HG02885 (cell line): Measurements from ENCODE around the gene ENPEP.

Experiments
- ATAC-seq: cut with Tn5 transposase; IDR thresholded peaks from one replicate; pipeline ENCODE4 v1.9.1; 2021; ENCODE audit warnings: mild to moderate bottlenecking; ENCODE audit not compliant: unreplicated experiment, poor library complexity

Gene ENPEP

GRCh38 chr4:110596431-110596830 is 120.5 kb downstream of the ENPEP start:
- no peak for ATAC-seq

DNA sequence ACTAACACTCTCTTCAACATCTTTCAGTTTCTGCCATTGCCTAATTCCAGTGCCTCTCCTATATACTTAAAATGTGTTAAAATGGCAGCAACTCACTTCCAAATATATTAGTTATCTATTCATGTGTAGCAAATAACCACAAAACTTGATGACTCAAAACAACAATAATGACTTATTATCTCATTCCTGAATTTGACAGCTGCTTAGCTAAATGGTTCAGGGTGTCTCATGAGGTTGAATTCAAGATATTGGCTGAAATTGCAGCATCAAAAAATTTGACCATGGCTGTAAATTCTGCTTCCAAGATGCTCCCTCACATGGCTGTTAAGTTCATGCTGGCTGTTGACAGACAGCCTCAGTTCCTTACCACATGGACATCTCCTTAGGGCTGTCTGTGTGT is 121.6 kb downstream of the ENPEP start:
- no peak for ATAC-seq

GRCh38 chr4:110602061-110602460 is 126.1 kb downstream of the ENPEP start:
- ATAC-seq, result no peak

GRCh38 chr4:110605077-110605476 is 129.1 kb downstream of the ENPEP start:
- no peak for ATAC-seq

DNA sequence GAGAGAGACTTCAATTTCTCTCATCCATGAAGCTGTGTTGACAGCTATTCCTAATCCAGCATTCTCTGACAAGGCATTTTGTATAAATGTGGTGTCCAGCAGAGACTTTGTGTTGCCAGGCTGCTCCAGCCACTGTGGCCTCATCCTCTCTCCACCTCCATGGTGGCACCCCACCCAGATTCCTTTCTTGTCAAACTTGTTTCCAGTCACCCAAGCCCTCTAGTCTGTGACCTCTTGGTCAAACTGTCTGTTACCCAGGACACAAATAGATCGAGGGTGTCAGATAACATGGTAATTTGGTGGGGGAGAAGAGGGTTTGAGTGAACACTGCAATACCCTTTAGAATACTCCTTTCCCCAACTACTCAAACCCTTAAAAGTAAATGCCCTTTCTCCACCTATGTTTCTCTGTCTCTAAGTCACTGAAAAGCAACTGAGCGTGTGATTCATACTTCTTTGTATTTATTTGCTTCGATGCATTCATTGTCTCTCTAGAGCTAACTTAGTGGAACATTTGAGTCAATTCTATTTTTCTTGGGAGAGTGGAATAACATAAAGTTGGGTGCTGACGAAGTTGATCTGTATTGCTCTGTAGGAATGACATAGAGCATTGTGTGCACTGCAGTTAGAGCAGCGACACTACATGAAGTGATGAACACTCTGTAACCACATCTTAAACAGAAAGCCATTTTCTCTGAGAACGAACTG is 133.2 kb downstream of the ENPEP start:
- ATAC-seq, result no peak

- peak; percentile 5 for ATAC-seq
These were observed 134.6 kb downstream of the ENPEP start for GRCh38 chr4:110610620-110610939.

GRCh38 chr4:110610940-110611831 is 135.2 kb downstream of the ENPEP start:
- ATAC-seq, result peak; percentile 68

- no peak for ATAC-seq
These were observed 136.1 kb downstream of the ENPEP start for GRCh38 chr4:110611968-110612447.

GRCh38 chr4:110612631-110613269 is 136.8 kb downstream of the ENPEP start:
- ATAC-seq, result no peak

DNA sequence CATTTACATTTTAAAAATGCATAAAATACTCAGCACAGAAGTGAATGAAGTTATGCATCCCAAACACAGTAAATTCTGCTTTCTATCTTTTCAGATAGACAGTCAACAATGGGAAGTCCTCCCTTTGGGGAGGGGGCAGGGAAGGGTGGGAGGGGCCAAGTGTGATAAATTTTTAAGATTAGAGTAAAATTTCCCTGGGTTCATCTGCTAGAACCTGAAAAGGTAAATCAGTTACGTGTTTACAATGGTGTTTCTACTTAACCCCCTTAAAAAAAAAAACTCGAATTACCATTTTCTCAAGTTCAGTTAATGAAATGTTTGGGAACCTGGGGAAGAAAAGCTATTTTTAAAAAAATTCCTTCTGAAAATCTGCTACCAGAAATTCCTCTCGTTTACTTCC is 137.8 kb downstream of the ENPEP start:
- no peak for ATAC-seq

DNA sequence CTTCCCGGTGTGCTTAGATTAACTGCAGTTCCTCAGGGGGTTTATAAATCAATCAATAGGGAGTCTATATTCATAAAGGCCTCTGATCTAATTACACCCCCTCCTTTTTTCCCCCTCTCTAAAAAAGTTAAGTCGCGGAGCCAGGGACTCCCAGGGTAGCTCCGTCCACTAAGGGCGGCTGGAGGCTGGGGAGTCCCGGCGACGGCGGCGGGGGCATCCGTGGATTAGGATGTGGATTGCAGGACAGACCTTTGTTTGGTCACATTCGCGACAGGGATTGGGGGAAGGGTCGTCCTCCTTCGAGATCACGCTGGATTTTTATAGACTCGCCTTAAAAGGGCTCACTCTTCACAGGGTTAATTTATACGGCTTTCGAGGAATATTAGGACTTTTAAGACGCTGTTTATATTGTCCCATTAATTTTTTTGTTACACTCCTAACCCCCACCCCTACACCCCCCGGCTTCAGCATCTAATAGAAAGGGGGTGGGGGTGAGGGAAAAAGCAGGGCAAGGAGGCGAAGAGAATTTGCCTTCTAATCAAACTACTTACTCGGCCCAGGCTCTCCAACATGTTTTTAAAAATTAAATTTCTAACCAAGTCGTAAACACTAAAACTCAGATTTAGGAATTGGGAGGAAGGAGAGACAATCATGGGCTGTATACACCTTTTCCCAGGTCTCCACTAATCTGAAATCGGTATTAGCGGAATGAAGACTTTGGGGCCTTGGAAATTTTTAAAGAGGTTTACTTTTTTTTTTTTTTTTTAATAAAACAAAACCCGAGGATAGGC is 138.4 kb downstream of the ENPEP start:
- ATAC-seq, result no peak
